ENCODE data around the gene OAF.

OAF gene

GRCh38 chr11:120261321-120261720 lies 50.5 kb downstream of the OAF start:
- H3K4me3 ChIP-seq (ENCODE audit: low read depth, low read length) = no peak overlapping the region
- TF ChIP-seq CTCF (IDR thresholded peaks at IDR 0.05; ENCODE audit: low read depth, low read length, missing control alignments) = no peak
- DNase-seq = no peak
- no peak overlapping the region for H3K27ac ChIP-seq
- H3K36me3 ChIP-seq (replicated peaks) = no peaks in the 10 kb centered on the region
- H3K27me3 ChIP-seq (replicated peaks) = peaks cover 11% of the 10 kb centered on the region
- in situ Hi-C loops (cut with HindIII; ENCODE audit: low pct_ligation_motif_present, low sequenced_read_pairs) = no loop called here

DNA sequence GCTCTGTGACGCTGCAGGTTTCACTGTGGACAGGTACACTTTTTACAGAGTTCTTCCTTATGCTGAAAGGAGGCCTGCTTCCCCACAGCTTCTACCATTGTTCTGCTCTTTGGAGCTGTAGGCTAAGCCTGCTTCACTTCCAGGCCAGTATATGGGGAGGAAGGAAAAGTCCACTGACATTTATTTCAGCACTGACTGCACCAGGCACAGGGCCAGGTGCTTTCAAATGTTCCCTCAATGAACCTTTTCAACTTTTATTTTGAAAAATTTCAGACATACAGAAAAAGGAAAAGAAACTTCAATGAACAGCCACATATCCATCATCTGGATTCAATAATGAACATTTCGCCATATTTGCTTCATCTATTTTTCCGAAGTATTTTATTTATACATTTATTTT lies 51.1 kb downstream of the OAF start:
- Histone ChIP-seq H3K27ac (no peak overlapping the region), H3K4me3 (ENCODE audit: low read depth, low read length) (no peak overlapping the region), H3K27me3 (replicated peaks) (peaks cover 9% of the 10 kb centered on the region), H3K36me3 (replicated peaks) (no peaks in the 10 kb centered on the region)
- no peak for TF ChIP-seq CTCF (IDR thresholded peaks at IDR 0.05; ENCODE audit: low read depth, low read length, missing control alignments)
- in situ Hi-C loops (cut with HindIII; ENCODE audit: low pct_ligation_motif_present, low sequenced_read_pairs) = no loop called here
- no peak for DNase-seq

GRCh38 chr11:120267319-120267718 lies 56.5 kb downstream of the OAF start:
- Histone ChIP-seq H3K4me3 (ENCODE audit: low read depth, low read length) (no peak overlapping the region), H3K27me3 (replicated peaks) (no peaks in the 10 kb centered on the region), H3K36me3 (replicated peaks) (no peaks in the 10 kb centered on the region), H3K27ac (no peak overlapping the region)
- TF ChIP-seq CTCF (IDR thresholded peaks at IDR 0.05; ENCODE audit: low read depth, low read length, missing control alignments) = no peak
- in situ Hi-C loops (cut with HindIII; ENCODE audit: low pct_ligation_motif_present, low sequenced_read_pairs) = no loop called here
- DNase-seq = no peak

- TF ChIP-seq CTCF (IDR thresholded peaks at IDR 0.05; ENCODE audit: low read depth, low read length, missing control alignments) = no peak
- no peak for DNase-seq
- in situ Hi-C loops (cut with HindIII; ENCODE audit: low pct_ligation_motif_present, low sequenced_read_pairs) = no loop called here
- H3K4me3 ChIP-seq (ENCODE audit: low read depth, low read length) = no peak overlapping the region
- no peaks in the 10 kb centered on the region for H3K27me3 ChIP-seq (replicated peaks)
- no peak overlapping the region for H3K27ac ChIP-seq
- no peaks in the 10 kb centered on the region for H3K36me3 ChIP-seq (replicated peaks)
These were observed 57.9 kb downstream of the OAF start for GRCh38 chr11:120268686-120269085.

DNA sequence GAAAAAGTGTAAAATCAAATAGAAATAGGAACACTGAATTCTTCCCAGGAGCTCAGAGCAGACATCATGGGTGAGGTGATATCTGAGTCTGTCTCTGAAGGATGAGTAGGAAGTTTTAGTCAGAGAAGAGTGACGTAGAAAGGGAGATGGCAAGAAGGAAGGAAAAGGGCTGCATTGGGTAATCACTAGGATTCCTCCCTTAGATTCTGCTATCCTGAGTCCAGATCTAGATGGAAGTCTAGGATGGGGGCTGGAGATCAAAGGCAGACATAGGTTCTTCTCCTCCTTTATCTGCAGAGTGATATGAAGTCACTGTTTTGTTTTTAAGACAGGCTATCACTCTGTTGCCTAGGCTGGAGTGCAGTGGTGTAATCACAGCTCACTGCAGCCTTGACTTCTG lies 59.6 kb downstream of the OAF start:
- Histone ChIP-seq H3K27me3 (replicated peaks) (no peaks in the 10 kb centered on the region), H3K4me3 (ENCODE audit: low read depth, low read length) (no peak overlapping the region), H3K27ac (no peak overlapping the region), H3K36me3 (replicated peaks) (no peaks in the 10 kb centered on the region)
- DNase-seq = no peak
- no peak for TF ChIP-seq CTCF (IDR thresholded peaks at IDR 0.05; ENCODE audit: low read depth, low read length, missing control alignments)
- in situ Hi-C loops (cut with HindIII; ENCODE audit: low pct_ligation_motif_present, low sequenced_read_pairs) = no loop called here

DNA sequence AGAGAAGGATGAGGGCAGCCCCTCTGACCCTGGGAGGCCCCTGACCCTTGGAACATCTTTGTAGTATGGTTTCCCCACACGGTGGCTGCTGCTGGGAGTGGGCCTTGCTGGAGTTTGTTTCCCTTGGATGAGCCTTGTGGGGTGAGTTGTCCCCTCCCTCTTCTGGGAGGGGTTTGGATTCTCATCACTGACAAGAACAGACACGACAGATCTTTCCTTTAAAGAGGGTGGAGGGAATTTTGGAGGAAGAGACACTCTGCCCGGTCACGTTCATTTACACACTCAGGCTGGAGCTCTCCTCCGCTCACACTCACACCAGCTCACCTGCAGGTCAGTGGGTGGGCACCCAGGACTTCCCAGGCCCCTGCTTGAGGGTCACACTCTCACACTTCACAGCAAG lies 60.8 kb downstream of the OAF start:
- H3K36me3 ChIP-seq (replicated peaks) = no peaks in the 10 kb centered on the region
- H3K27me3 ChIP-seq (replicated peaks) = no peaks in the 10 kb centered on the region
- in situ Hi-C loops (cut with HindIII; ENCODE audit: low pct_ligation_motif_present, low sequenced_read_pairs) = no loop called here
- DNase-seq = no peak
- no peak for TF ChIP-seq CTCF (IDR thresholded peaks at IDR 0.05; ENCODE audit: low read depth, low read length, missing control alignments)
- no peak overlapping the region for H3K4me3 ChIP-seq (ENCODE audit: low read depth, low read length)
- no peak overlapping the region for H3K27ac ChIP-seq
